A673 (cell line): Measurements from ENCODE around the gene FAM118B. TPM values are rescaled to one million over a fixed set of nuclear protein-coding genes. Genes with fewer than 3 reads are reported as not detected.

Experiments
- BruUV-seq: library from RNA; stranded (reverse); fragments of 400-500 nt; replicated peaks from 2 replicates; lab custom pipeline; 2021; lab: Mats Ljungman, UMichigan
- CTCF ChIA-PET: fragments of 300-600 bp; sonication (Branson Sonifier 250); formaldehyde crosslinking; loops from one replicate; lab custom pipeline; 2022; ENCODE audit warnings: antibody characterized with exemption; lab: Charles Lee
- POLR2A ChIA-PET: fragments of 300-600 bp; sonication (Branson Sonifier 250); formaldehyde crosslinking; loops from one replicate; lab custom pipeline; 2022; ENCODE audit warnings: antibody characterized with exemption; ENCODE audit not compliant: low non-redundant PET; lab: Charles Lee
- DNase-seq: peaks from one replicate; pipeline ENCODE4 v3.0.0-alpha.2; 2015; ENCODE audit warnings: low spot score
- H3K27ac ChIP-seq: fragments of 200-600 bp; sonication (generic); 2 replicates; pipeline ENCODE4 v1.5.1; 2016; ENCODE audit warnings: mixed run types, low read depth, mild to moderate bottlenecking, mixed read lengths, antibody characterized with exemption, low read length; ENCODE audit not compliant: poor library complexity, severe bottlenecking
- H3K27me3 ChIP-seq: fragments of 200-600 bp; sonication (generic); replicated peaks from 2 replicates; pipeline ENCODE4 v1.6.1; 2017; ENCODE audit warnings: mixed run types, low read depth, mild to moderate bottlenecking, mixed read lengths, antibody characterized with exemption, low read length; ENCODE audit not compliant: insufficient read depth, poor library complexity
- H3K36me3 ChIP-seq: fragments of 200-600 bp; sonication (generic); 2 replicates; pipeline ENCODE4 v1.6.1; 2016; ENCODE audit warnings: mixed run types, mild to moderate bottlenecking, mixed read lengths, antibody characterized with exemption, low read length; ENCODE audit not compliant: insufficient read depth, poor library complexity, severe bottlenecking
- H3K4me1 ChIP-seq: fragments of 200-600 bp; sonication (generic); 2 replicates; pipeline ENCODE4 v1.6.1; 2017; ENCODE audit warnings: mixed run types, mild to moderate bottlenecking, mixed read lengths, antibody characterized with exemption, low read length; ENCODE audit not compliant: insufficient read depth, poor library complexity, severe bottlenecking
- H3K4me3 ChIP-seq: fragments of 200-600 bp; sonication (generic); 2 replicates; pipeline ENCODE4 v1.5.1; 2016; ENCODE audit warnings: low read depth, mixed run types, mild to moderate bottlenecking, mixed read lengths, low read length; ENCODE audit not compliant: poor library complexity, severe bottlenecking
- H3K9me3 ChIP-seq: fragments of 200-600 bp; sonication (generic); 2 replicates; pipeline ENCODE4 v1.6.1; 2016; ENCODE audit warnings: mixed run types, low read depth, mild to moderate bottlenecking, mixed read lengths, antibody characterized with exemption, low read length; ENCODE audit not compliant: poor library complexity, severe bottlenecking
- EZH2 ChIP-seq: fragments of 200-600 bp; sonication (generic); IDR thresholded peaks from 2 replicates; pipeline ENCODE4 v1.6.1; 2017; ENCODE audit warnings: borderline replicate concordance, low read depth, mild to moderate bottlenecking, mixed read lengths, antibody characterized with exemption, low read length; ENCODE audit not compliant: poor library complexity, severe bottlenecking
- intact Hi-C: fragments of 100-400 bp; cut with micrococcal nuclease; formaldehyde crosslinking; loops from one replicate; pipeline ENCODE4 v1.10.0; 2022; ENCODE audit not compliant: unreplicated experiment
- total RNA-seq: library from RNA; stranded (reverse); gene quantifications from 2 replicates; pipeline ENCODE4 v1.2.3, GENCODE V29; 2021
- TF ChIP-seq, protein P1 (sequence below): fragments of 300-800, 200-600 bp; sonication (generic); conservative IDR thresholded peaks from 2 replicates; pipeline ENCODE4 v1.5.1; 2017; ENCODE audit warnings: low read depth, mild to moderate bottlenecking, antibody characterized with exemption, low read length, moderate library complexity, mixed read lengths

FAM118B gene
- total RNA-seq, 1 experiment from 2014 or later, result 34.8 TPM

DNA sequence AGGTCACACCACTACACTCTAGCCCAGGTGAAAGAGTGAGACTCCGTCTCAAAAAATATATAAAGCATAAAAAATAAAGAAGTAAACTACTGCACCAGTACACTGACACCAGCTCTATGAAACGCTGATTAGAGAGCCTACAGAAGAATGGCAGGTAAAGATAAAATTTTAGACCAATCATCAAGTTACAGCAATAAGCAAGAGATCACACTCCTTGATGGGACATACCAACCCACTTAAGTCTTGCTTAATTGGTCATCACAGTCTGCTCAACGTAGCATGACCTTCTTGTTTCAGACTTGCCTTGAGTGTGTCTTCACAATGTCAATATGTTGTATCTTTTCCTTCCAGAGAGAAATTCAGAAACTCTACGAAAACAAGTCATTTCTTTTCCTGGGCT, 44.6 kb downstream of the FAM118B start:
- H3K4me3 ChIP-seq, result no peak overlapping the region
- POLR2A ChIA-PET, result no interaction called here
- CTCF ChIA-PET, result no interaction called here
- H3K27me3 ChIP-seq, result no peaks in the 10 kb centered on the region
- TF ChIP-seq, protein P1, sequence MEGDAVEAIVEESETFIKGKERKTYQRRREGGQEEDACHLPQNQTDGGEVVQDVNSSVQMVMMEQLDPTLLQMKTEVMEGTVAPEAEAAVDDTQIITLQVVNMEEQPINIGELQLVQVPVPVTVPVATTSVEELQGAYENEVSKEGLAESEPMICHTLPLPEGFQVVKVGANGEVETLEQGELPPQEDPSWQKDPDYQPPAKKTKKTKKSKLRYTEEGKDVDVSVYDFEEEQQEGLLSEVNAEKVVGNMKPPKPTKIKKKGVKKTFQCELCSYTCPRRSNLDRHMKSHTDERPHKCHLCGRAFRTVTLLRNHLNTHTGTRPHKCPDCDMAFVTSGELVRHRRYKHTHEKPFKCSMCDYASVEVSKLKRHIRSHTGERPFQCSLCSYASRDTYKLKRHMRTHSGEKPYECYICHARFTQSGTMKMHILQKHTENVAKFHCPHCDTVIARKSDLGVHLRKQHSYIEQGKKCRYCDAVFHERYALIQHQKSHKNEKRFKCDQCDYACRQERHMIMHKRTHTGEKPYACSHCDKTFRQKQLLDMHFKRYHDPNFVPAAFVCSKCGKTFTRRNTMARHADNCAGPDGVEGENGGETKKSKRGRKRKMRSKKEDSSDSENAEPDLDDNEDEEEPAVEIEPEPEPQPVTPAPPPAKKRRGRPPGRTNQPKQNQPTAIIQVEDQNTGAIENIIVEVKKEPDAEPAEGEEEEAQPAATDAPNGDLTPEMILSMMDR, result no peak
- no peak for TF ChIP-seq EZH2
- intact Hi-C loops, result no loop called here
- no peak for DNase-seq
- no peaks in the 10 kb centered on the region for H3K9me3 ChIP-seq
- H3K4me1 ChIP-seq, result no peaks in the 10 kb centered on the region
- peaks cover 9% of the 10 kb centered on the region for H3K36me3 ChIP-seq
- no peak overlapping the region for H3K27ac ChIP-seq
- no TSS peak for BruUV-seq

DNA sequence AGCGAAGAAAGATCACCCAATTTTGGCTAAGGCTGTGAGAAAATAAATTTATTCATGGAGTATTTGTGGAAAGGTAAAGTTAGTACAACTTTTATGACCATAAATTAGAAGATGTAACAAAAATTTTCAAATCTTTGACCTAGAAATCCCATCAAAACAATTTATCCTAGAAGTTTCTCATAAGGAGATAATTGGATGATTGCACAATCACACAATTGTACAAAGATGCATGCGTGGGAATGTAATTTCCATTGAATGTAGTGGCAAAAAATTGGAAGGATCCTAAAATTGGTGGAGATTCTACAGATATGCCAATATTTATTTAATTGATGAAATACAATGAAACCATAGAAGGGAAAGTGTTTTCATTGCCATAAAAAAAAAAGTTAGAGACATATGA, 45.6 kb downstream of the FAM118B start:
- POLR2A ChIA-PET, result no interaction called here
- intact Hi-C loops, result no loop called here
- CTCF ChIA-PET, result no interaction called here

DNA sequence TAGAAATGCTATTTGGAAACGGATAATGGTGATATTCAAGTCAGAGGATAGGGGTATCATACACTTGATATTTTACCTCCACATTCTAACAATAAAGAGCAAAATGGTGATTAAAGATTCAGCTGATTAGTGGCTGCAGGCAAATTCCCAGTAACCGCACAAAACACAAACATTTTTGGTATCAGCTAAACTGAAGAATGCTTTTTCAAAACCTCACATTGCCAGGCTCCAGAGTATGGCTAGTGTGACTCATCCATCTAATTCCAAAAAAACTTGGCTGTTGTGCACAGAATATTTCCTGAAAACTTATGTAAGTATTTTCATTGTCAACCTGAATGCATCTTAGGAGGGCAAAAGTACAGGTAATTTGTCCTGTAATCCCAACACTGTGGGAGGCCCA, 46.2 kb downstream of the FAM118B start:
- intact Hi-C loops, result no loop called here
- H3K4me3 ChIP-seq, result no peak overlapping the region
- H3K4me1 ChIP-seq, result no peaks in the 10 kb centered on the region
- DNase-seq, result no peak
- ChIA-PET POLR2A (no interaction called here), CTCF (no interaction called here)
- no TSS peak for BruUV-seq
- no peaks in the 10 kb centered on the region for H3K27me3 ChIP-seq
- H3K27ac ChIP-seq, result no peak overlapping the region
- peaks cover 22% of the 10 kb centered on the region for H3K36me3 ChIP-seq
- no peak for TF ChIP-seq EZH2
- TF ChIP-seq, protein P1, result no peak
- no peaks in the 10 kb centered on the region for H3K9me3 ChIP-seq

More for the DNA sequence above, 45.6 kb downstream of the FAM118B start:
- BruUV-seq, result no TSS peak
- Histone ChIP-seq H3K27ac (no peak overlapping the region), H3K27me3 (no peaks in the 10 kb centered on the region), H3K36me3 (peaks cover 16% of the 10 kb centered on the region), H3K4me1 (no peaks in the 10 kb centered on the region), H3K9me3 (no peaks in the 10 kb centered on the region), H3K4me3 (no peak overlapping the region)
- TF ChIP-seq, protein P1, result no peak
- TF ChIP-seq EZH2, result no peak
- DNase-seq, result no peak
